CD4-positive, CD25-positive, alpha-beta regulatory T cell (primary cell): ENCODE measurements around the gene TELO2. TPM values are rescaled to one million over a fixed set of nuclear protein-coding genes. Genes with fewer than 3 reads are reported as not detected.
A peak's percentile ranks its signal among the peaks of the same experiment; 100 is the strongest.

ENCODE experiments used
- ATAC-seq, 2 donors: fragments of 150-1000 bp; cut with Tn5 transposase; one replicate each; pipeline ENCODE4 v1.10.0; 2021; ENCODE audit warnings: low read depth in 2 of 2, moderate number of reproducible peaks in 2 of 2, moderate library complexity in 1 of 2
- DNase-seq, 3 donors: peaks; one replicate each; pipeline versions ENCODE4 v3.0.0 to v3.0.0-alpha.2; 2012 to 2022; ENCODE audit warnings: mixed read lengths in 1 of 3
- H3K27ac ChIP-seq: one replicate; pipeline ENCODE4 v1.7.0; 2013; ENCODE audit warnings: mild to moderate bottlenecking, low read length; ENCODE audit not compliant: insufficient read depth, poor library complexity, severe bottlenecking
- H3K27me3 ChIP-seq: one replicate; pipeline ENCODE4 v1.7.0; 2013; ENCODE audit warnings: low read length; ENCODE audit not compliant: control insufficient read depth, insufficient read depth
- H3K36me3 ChIP-seq: one replicate; pipeline ENCODE4 v1.7.0; 2013; ENCODE audit warnings: mild to moderate bottlenecking, low read length, moderate library complexity; ENCODE audit not compliant: control insufficient read depth, insufficient read depth
- H3K4me1 ChIP-seq: 2 replicates; pipeline ENCODE4 v1.7.0; 2013; ENCODE audit warnings: mild to moderate bottlenecking, low read length; ENCODE audit not compliant: insufficient read depth, control insufficient read depth, poor library complexity, severe bottlenecking
- H3K4me3 ChIP-seq: one replicate; pipeline ENCODE4 v1.7.0; 2013; ENCODE audit warnings: low read depth, mild to moderate bottlenecking, low read length, moderate library complexity
- H3K9me3 ChIP-seq, 2 experiments: 1 replicate in 1 of 2; 2 replicates in 1 of 2; pipeline ENCODE4 v1.7.0; 2013; ENCODE audit warnings: low read length in 2 of 2, mild to moderate bottlenecking in 1 of 2, moderate library complexity in 1 of 2; ENCODE audit not compliant: control insufficient read depth in 2 of 2
- H3K27ac Mint-ChIP-seq, 3 donors: one replicate each; pipeline ENCODE4 v1.8.0; 2020 to 2022; ENCODE audit warnings: mild to moderate bottlenecking in 3 of 3, mixed read lengths in 3 of 3, moderate library complexity in 2 of 3
- H3K27me3 Mint-ChIP-seq: one replicate; pipeline ENCODE4 v1.8.0; 2022; ENCODE audit warnings: mild to moderate bottlenecking, mixed read lengths
- H3K36me3 Mint-ChIP-seq: one replicate; pipeline ENCODE4 v1.8.0; 2020; ENCODE audit warnings: mixed read lengths
- H3K4me1 Mint-ChIP-seq, 4 donors: one replicate each; pipeline ENCODE4 v1.8.0; 2020 to 2022; ENCODE audit warnings: mixed read lengths in 4 of 4, mild to moderate bottlenecking in 1 of 4
- H3K4me3 Mint-ChIP-seq, 4 donors: one replicate each; pipeline ENCODE4 v1.8.0; 2020 to 2022; ENCODE audit warnings: mild to moderate bottlenecking in 4 of 4, mixed read lengths in 4 of 4, moderate library complexity in 3 of 4
- H3K9me3 Mint-ChIP-seq, 7 donors: one replicate each; pipeline ENCODE4 v1.8.0; 2020 to 2022; ENCODE audit warnings: mixed read lengths in 7 of 7, mild to moderate bottlenecking in 3 of 7, moderate library complexity in 2 of 7
- polyA plus RNA-seq, 4 donors: library from polyadenylated mRNA; unstranded; fragments of 300-500 nt; fragmentation: Illumina TruSeq; gene quantifications; one replicate each; pipeline ENCODE4 v1.2.3, GENCODE V29; 2021
- total RNA-seq: library from RNA; stranded (reverse); gene quantifications from one replicate; pipeline ENCODE4 v1.2.3, GENCODE V29; 2022

The TELO2 gene
- total and polyA plus RNA-seq, 5 donors from 2014 or later, result 9.1 to 27.4 (median 12.0) TPM

DNA sequence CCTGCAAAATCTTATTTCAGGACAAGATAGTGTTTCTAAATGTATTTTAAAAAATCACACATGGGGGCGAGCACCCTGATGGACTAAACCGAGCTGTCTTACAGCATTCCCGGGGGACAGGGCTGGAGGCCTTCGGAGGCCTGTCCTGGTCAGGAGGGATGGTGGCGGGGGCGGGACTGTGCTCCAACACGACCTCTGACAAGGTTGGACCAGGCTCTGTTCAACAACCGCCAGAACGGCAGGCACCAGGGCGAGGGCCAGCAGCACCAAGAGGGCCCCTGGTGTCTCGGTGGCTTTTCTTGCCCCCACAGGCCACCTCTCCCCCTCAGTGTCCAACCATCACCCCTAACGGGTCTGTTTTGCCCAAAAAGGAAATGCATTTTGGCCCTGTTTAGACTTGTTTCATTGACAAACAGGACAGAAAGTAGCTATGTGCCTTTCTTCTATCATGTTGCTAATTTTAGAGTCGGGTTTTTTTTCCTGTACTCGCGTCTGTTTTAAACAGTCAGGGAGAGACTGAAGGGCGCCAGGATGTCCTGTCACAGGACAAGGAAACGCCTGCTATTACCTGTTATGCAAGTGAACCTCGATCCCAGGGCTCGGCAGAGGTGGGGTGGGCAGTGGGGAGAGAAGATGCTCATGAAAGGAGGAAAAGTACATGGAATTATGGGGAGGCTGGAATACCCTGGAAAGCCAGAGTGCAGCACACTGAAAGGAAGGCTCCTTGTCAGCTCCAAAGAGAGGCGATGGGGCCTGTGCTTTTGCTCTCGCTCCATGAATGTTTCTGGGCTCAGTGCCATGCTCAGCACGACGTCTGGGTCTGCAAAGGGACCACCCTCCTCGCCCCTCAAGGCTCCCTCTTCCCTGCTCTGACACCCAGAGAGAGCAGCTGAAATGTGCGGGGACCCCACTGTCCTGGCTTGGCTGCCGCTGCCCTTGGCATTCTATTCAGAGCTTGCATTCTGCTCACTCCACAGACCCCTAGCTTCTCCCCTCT is 52.2 kb downstream of the TELO2 start:
- peaks cover 10 to 60% (median 20%) of the 10 kb centered on the region in 4 donors for H3K4me1 Mint-ChIP-seq
- no peaks in the 10 kb centered on the region for H3K27me3 Mint-ChIP-seq
- Histone ChIP-seq H3K36me3 (peaks cover 37% of the 10 kb centered on the region), H3K27me3 (no peaks in the 10 kb centered on the region), H3K27ac (peak overlapping the region; percentile 15), H3K4me1 (peaks cover 39% of the 10 kb centered on the region), H3K4me3 (no peak overlapping the region), H3K9me3 (no peaks in the 10 kb centered on the region)
- H3K36me3 Mint-ChIP-seq, result peaks cover 4% of the 10 kb centered on the region
- peak overlapping the region in 2 of 4 donors; percentile 54 to 56 for H3K4me3 Mint-ChIP-seq
- no peak for DNase-seq
- H3K9me3 Mint-ChIP-seq, result peaks cover 0 to 2% (median 0%) of the 10 kb centered on the region in 7 donors
- ATAC-seq, result no peak
- H3K27ac Mint-ChIP-seq, result peak overlapping the region in 2 of 3 donors; percentile 44 to 93

DNA sequence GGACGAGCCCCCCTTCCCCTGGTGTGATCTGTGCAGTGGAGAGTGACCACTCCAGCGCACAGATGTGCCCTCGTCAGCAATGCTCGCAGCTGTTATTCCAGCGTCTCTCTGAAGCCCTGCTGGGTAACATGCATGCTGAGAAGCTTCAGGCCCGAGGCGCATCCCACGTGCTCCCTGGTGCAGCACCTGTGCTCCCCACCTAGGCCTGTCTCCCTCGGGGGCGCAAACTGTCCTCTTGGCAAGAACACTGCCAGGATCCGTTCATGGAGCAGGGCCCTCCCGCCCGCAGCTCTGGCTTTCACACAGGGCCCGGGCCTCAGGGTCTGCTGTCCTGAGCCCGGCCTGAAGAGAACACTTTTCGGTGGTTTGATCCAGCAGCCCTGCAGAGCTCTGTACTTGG is 53.3 kb downstream of the TELO2 start:
- DNase-seq, result no peak
- H3K9me3 ChIP-seq, result no peaks in the 10 kb centered on the region
- H3K4me1 ChIP-seq, result peaks cover 39% of the 10 kb centered on the region
- H3K27ac ChIP-seq, result no peak overlapping the region
- Mint-ChIP-seq H3K27me3 (no peaks in the 10 kb centered on the region), H3K9me3 (peaks cover 0 to 2% (median 0%) of the 10 kb centered on the region in 7 donors), H3K36me3 (peaks cover 4% of the 10 kb centered on the region), H3K4me1 (peaks cover 10 to 54% (median 20%) of the 10 kb centered on the region in 4 donors), H3K27ac (no peak overlapping the region), H3K4me3 (peak overlapping the region in 1 of 4 donors; percentile 44)
- no peak overlapping the region for H3K4me3 ChIP-seq
- H3K27me3 ChIP-seq, result no peaks in the 10 kb centered on the region
- ATAC-seq, result no peak
- peaks cover 42% of the 10 kb centered on the region for H3K36me3 ChIP-seq

DNA sequence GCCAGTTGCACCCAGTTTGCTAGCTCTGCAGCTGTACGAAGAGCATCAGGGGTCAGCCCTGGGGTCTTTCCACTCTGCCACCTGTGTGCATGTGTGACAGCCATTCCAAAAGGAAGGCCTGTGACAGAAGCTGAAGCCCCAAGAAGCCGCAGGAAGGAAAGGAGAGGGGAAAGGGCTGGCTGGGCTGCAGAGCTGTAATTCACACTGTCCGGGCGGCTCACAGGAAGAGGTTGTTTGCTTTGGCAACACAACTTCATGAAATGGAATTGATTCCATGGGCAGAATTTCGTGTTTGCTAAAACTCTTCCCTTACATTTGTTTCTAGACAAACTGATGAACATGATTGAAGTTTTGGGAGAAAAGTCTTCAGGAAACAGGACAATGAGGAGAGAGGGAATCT is 55.1 kb downstream of the TELO2 start:
- DNase-seq (no peak), ATAC-seq (no peak)
- Mint-ChIP-seq H3K4me1 (peaks cover 10 to 45% (median 12%) of the 10 kb centered on the region in 4 donors), H3K27ac (peak overlapping the region; percentile 38 to 62 (median 56)), H3K36me3 (peaks cover 4% of the 10 kb centered on the region), H3K4me3 (no peak overlapping the region), H3K9me3 (peaks cover 0 to 2% (median 0%) of the 10 kb centered on the region in 7 donors), H3K27me3 (no peaks in the 10 kb centered on the region)
- Histone ChIP-seq H3K4me1 (peaks cover 27% of the 10 kb centered on the region), H3K36me3 (peaks cover 29% of the 10 kb centered on the region), H3K27ac (no peak overlapping the region), H3K4me3 (no peak overlapping the region), H3K27me3 (no peaks in the 10 kb centered on the region), H3K9me3 (no peaks in the 10 kb centered on the region)

DNA sequence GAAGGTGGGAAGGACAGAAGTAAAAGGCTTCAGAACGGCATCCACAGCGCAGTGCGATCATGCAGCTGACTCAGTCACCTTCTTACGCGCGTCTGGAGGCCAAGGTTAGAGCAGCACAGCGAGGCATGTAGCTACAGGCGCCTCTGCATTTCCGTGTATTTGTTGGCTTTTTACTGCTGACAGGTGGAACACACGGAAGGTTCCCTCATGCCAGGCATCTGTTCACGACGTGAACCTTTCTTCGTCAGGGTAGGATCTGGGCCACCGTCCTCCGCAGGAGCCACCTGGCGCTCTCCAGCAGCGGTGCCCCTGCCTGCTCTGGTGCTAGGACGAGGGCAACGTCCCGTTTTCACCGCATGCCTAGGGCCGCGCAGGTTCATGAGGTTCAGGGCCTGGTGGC is 55.6 kb downstream of the TELO2 start:
- Histone ChIP-seq H3K27ac (no peak overlapping the region), H3K4me3 (no peak overlapping the region), H3K4me1 (peaks cover 22% of the 10 kb centered on the region), H3K9me3 (no peaks in the 10 kb centered on the region), H3K36me3 (peaks cover 29% of the 10 kb centered on the region), H3K27me3 (no peaks in the 10 kb centered on the region)
- no peak overlapping the region for H3K27ac Mint-ChIP-seq
- no peak overlapping the region for H3K4me3 Mint-ChIP-seq
- peaks cover 8 to 41% (median 9%) of the 10 kb centered on the region in 4 donors for H3K4me1 Mint-ChIP-seq
- H3K27me3 Mint-ChIP-seq, result no peaks in the 10 kb centered on the region
- peaks cover 2% of the 10 kb centered on the region for H3K36me3 Mint-ChIP-seq
- no peak for DNase-seq
- ATAC-seq, result no peak
- peaks cover 0 to 2% (median 0%) of the 10 kb centered on the region in 7 donors for H3K9me3 Mint-ChIP-seq

DNA sequence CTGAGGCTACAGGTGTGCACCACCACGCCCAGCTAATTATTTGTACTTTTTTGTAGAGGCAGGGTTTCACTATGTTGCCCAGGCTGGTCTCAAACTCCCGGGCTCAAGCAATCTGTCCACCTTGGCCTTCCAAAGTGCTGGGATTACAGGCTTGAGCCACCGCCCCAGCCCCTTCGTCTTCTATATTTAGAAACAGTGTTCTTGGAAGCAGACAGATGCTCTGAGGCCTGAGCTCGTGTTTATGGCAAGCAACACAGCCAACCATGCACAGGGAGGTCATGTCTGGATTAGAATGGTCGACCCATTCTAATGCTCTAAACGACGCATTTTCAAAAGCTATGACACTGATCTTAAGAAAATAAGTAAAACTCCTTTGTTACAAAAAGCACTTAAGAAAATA is 56.9 kb downstream of the TELO2 start:
- Histone ChIP-seq H3K4me3 (no peak overlapping the region), H3K9me3 (no peaks in the 10 kb centered on the region), H3K36me3 (peaks cover 39% of the 10 kb centered on the region), H3K4me1 (peaks cover 18% of the 10 kb centered on the region), H3K27ac (no peak overlapping the region), H3K27me3 (no peaks in the 10 kb centered on the region)
- ATAC-seq (no peak), DNase-seq (no peak)
- Mint-ChIP-seq H3K9me3 (peaks cover 0 to 2% (median 0%) of the 10 kb centered on the region in 7 donors), H3K27ac (no peak overlapping the region), H3K36me3 (peaks cover 6% of the 10 kb centered on the region), H3K27me3 (no peaks in the 10 kb centered on the region), H3K4me1 (peaks cover 5 to 28% (median 11%) of the 10 kb centered on the region in 4 donors), H3K4me3 (peak overlapping the region in 1 of 4 donors; percentile 38)

DNA sequence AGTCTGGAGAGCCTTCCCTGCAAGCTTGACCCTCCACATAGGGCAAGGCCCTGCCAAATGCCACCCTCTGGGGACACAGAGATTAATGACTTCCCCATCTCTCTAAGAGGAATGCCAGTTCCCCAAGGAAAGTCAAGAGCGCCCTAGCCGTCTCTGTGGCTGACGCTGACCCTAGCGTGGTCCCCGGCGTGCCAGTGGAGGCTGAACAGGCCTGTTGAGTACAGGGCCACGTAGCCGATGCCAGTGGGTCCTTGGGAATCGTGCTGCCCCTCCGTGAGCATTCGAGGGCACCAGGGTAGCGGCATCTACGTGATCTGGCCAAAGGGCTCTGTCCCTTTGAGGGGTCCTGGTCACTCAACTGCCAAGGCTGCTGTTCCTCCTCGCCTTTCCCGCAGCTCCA is 57.5 kb downstream of the TELO2 start:
- Histone ChIP-seq H3K9me3 (no peaks in the 10 kb centered on the region), H3K36me3 (peaks cover 40% of the 10 kb centered on the region), H3K4me1 (peaks cover 12% of the 10 kb centered on the region), H3K27ac (no peak overlapping the region), H3K4me3 (no peak overlapping the region), H3K27me3 (no peaks in the 10 kb centered on the region)
- H3K27ac Mint-ChIP-seq, result peak overlapping the region in 1 of 3 donors; percentile 14
- DNase-seq (no peak), ATAC-seq (no peak)
- peaks cover 2 to 22% (median 11%) of the 10 kb centered on the region in 4 donors for H3K4me1 Mint-ChIP-seq
- H3K36me3 Mint-ChIP-seq, result peaks cover 6% of the 10 kb centered on the region
- peaks cover 0 to 2% (median 0%) of the 10 kb centered on the region in 7 donors for H3K9me3 Mint-ChIP-seq
- no peaks in the 10 kb centered on the region for H3K27me3 Mint-ChIP-seq
- H3K4me3 Mint-ChIP-seq, result no peak overlapping the region

DNA sequence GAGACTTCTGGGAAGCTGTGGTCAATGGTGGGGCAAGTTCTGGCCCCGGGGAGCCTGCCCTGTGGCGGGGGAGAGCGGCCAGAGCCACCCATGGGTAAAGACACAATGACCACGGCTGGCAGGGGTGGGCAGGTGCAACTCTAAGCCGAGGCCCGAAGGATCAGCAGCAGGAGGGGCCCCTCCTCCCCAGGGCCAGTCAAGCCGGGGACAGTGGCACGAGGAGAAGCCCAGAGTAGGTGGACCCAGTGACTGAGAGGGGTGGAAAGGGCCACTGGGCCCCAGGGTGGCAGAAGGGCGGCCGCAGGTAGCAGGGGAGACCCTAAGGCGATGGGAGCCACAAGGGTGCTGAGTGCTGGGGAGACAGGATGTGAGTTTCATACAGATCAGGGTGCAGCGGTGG is 58.0 kb downstream of the TELO2 start:
- peaks cover 0 to 2% (median 0%) of the 10 kb centered on the region in 7 donors for H3K9me3 Mint-ChIP-seq
- H3K36me3 ChIP-seq, result peaks cover 40% of the 10 kb centered on the region
- no peaks in the 10 kb centered on the region for H3K27me3 Mint-ChIP-seq
- peaks cover 0 to 19% (median 11%) of the 10 kb centered on the region in 4 donors for H3K4me1 Mint-ChIP-seq
- no peak for DNase-seq
- H3K4me3 ChIP-seq, result no peak overlapping the region
- H3K27ac ChIP-seq, result no peak overlapping the region
- no peaks in the 10 kb centered on the region for H3K27me3 ChIP-seq
- H3K36me3 Mint-ChIP-seq, result peaks cover 6% of the 10 kb centered on the region
- no peak overlapping the region for H3K4me3 Mint-ChIP-seq
- peak overlapping the region in 1 of 3 donors; percentile 14 for H3K27ac Mint-ChIP-seq
- peaks cover 7% of the 10 kb centered on the region for H3K4me1 ChIP-seq
- H3K9me3 ChIP-seq, result no peaks in the 10 kb centered on the region
- ATAC-seq, result no peak
